ENCODE data around the gene KRAS.
"Not testable (repeated sequence)": the region's sequence is repeated elsewhere in the genome, so short reads cannot be mapped to it uniquely, and the experiment has no call there.

KRAS gene

GRCh38 chr12:25250744-25251730 lies at the start of gene KRAS:
TSS of gene KRAS (minus strand) at chr12:25250929.
- DNase-seq: peak; percentile 99

- DNase-seq: no peak
Measured at GRCh38 chr12:25296381-25296780, 45.7 kb upstream of the KRAS start.

- DNase-seq: no peak
Measured at GRCh38 chr12:25295361-25295760, 44.6 kb upstream of the KRAS start.

- no peak for DNase-seq
Measured at GRCh38 chr12:25293653-25294052, 42.9 kb upstream of the KRAS start.

- DNase-seq: not testable (repeated sequence)
Measured at GRCh38 chr12:25292810-25293221, 42.1 kb upstream of the KRAS start.

- no peak for DNase-seq
Measured at GRCh38 chr12:25287610-25288009, 36.9 kb upstream of the KRAS start.

- no peak for DNase-seq
Measured at GRCh38 chr12:25286837-25287236, 36.1 kb upstream of the KRAS start.

- DNase-seq: no peak
Measured at GRCh38 chr12:25284024-25284423, 33.3 kb upstream of the KRAS start.

- no peak for DNase-seq
Measured at GRCh38 chr12:25283006-25283405, 32.3 kb upstream of the KRAS start.

- DNase-seq: no peak
Measured at GRCh38 chr12:25280082-25280481, 29.4 kb upstream of the KRAS start.

- no peak for DNase-seq
Measured at GRCh38 chr12:25278269-25278668, 27.5 kb upstream of the KRAS start.

- peak; percentile 68 for DNase-seq
Measured at GRCh38 chr12:25276199-25276937, 25.6 kb upstream of the KRAS start.

- DNase-seq: no peak
Measured at GRCh38 chr12:25271486-25272098, 20.9 kb upstream of the KRAS start.

- DNase-seq: no peak
Measured at GRCh38 chr12:25269701-25270100, 19.0 kb upstream of the KRAS start.

GRCh38 chr12:25266497-25266896 lies 15.8 kb upstream of the KRAS start:
- DNase-seq: no peak

GRCh38 chr12:25264862-25265261 lies 14.1 kb upstream of the KRAS start:
- peak; percentile 57 for DNase-seq

GRCh38 chr12:25264114-25264513 lies 13.4 kb upstream of the KRAS start:
- DNase-seq: peak; percentile 19

GRCh38 chr12:25263594-25263993 lies 12.9 kb upstream of the KRAS start:
- no peak for DNase-seq

GRCh38 chr12:25262389-25263074 lies 11.8 kb upstream of the KRAS start:
- DNase-seq: no peak

GRCh38 chr12:25257590-25258324 lies 7.0 kb upstream of the KRAS start:
- DNase-seq: no peak

- DNase-seq: no peak
Measured at GRCh38 chr12:25256826-25257225, 6.1 kb upstream of the KRAS start.

- no peak for DNase-seq
Measured at GRCh38 chr12:25256005-25256404, 5.3 kb upstream of the KRAS start.

Measured in NCI-H82 (cell line).